GM21526 (cell line): Measurements from ENCODE around the gene DENND6B.

Experiments
- ATAC-seq: cut with Tn5 transposase; IDR thresholded peaks from one replicate; pipeline ENCODE4 v1.9.1; 2021; ENCODE audit warnings: moderate library complexity; ENCODE audit not compliant: unreplicated experiment, low FRiP score

DENND6B gene

DNA sequence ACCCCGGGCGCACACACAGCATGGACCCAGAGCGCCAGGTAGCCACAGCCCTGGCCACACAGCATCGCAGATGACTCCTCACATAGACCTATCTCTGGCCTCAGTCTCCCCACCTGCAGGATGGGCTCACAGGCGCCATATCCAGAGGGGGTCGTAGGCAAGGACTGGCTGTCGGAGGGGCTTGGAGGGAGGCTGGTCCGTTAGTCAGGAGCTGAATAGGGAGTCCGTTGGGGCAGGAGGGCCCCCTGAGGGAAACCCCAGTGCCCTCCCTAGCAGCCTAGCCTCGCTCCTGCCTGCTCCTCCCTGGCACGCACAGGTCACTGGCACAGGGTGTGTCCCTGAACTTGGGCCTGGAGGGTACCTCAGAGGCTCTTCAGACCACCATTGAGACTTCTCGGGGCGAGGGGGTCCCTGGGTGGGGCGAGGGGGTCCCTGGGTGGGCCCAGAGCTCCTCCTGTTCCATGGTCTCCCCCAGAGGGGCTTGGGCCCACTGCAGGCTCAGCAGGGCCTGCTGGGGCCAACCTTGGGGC, 21.4 kb downstream of the DENND6B start:
- ATAC-seq, result no peak

DNA sequence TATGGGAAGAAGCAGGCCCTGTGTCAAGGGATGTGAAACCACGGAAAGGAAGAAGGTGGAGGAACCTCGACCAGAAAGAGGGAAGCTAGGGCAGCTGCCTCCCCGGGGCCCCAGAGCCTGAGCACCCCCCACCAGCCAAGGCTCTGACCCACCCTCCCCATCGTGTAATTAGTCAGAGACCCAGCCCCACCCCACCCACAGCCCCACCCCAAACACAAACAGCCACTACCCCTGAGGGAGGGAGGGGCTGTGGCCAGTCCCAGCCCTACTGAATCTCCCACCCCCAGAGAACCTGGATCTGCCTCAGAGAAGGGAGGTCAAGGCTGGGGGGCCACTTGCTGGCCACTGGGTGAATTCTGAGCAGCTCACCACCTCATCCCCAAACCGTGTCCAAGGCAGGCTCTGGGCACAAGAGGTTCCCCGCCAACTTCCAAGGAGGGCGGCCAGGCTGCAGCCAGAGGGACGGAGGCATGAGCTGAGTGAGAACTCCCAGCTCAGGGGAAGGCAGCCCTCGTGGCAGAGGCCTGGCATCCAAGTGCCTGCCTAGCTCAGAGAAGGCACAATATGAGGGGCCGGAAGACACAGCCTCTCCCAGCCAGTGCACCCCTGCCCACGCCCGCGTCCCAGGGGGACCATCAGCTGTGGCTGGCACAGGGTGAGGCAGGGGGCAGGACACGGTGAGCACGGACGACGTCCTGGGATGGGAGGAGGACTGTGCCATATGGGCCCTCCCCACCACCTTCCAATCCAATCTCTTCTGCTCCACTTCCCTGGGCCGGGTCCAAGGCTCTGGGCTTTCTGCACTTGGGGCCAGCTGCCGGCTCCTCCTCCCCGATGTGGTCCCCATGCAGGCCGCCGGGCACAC, 22.1 kb downstream of the DENND6B start:
- no peak for ATAC-seq

DNA sequence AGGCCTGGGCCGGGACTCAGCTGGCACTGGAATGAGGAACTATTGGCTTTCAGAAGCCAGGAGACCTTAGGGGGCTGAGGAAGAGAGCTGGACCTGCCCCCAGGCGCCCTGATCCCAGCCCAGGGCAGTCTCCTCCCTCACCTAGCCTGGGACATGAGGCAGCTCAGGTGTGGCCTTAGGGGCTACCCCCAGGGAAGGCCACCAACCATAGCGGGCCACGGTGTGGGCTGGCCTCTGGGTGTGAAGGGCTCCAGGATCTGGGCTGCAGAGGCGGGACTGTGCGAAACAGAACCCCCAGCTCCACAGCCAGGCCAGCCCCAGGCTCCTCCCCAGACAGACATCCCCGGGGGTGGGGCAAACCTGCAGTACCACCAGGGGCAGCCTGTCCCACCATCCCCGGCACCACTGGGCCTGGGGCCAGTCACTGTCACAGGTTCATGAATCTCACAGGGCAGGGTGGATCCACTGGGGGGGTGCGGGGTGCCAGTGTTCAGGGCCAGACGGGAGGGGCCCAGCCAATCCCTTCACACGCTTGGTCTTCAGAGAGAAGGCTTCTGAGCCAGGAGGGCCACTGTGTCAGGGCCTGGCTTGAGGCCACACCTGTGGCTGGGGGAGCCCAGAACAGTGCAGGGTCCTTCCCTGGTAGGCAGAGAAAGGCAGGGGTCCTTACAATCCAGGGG, 22.8 kb downstream of the DENND6B start:
- no peak for ATAC-seq

DNA sequence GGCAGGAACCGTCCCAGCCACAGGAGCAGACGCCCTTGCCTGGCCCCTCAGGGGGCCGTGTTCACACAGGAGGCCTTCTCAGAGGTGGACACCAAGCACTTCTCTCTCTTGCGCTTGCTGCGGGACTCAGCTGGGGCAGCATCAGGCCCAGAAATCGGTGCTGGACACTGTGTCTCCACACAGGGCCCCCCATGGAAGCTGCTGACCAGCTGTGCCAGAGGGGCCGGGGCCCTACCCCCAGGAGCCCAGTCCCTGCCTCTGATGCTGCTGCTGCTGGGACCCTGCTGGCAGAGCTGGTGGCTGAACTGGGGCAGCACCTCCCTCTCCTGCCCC, 23.3 kb downstream of the DENND6B start:
- ATAC-seq, result no peak

DNA sequence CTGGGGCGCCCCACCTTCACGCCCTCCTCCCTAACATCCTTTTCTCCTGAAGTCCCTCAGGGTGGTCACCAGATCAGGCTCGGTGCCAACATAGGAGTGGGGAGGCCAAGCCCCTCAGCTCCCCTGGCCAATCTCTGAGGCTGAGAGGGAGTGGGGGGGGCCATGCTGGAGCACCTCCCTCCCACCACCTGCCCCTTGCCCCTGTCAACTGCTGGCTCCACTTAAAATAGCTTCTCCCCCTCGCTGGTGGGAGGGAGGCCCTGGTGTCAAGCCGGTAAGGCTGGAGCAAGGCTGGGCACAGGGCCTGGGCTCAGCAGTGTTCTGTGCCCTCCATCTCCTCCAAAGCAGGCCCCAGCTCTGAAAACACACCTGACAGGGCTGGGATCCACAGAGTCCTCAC, 24.2 kb downstream of the DENND6B start:
- ATAC-seq, result no peak

DNA sequence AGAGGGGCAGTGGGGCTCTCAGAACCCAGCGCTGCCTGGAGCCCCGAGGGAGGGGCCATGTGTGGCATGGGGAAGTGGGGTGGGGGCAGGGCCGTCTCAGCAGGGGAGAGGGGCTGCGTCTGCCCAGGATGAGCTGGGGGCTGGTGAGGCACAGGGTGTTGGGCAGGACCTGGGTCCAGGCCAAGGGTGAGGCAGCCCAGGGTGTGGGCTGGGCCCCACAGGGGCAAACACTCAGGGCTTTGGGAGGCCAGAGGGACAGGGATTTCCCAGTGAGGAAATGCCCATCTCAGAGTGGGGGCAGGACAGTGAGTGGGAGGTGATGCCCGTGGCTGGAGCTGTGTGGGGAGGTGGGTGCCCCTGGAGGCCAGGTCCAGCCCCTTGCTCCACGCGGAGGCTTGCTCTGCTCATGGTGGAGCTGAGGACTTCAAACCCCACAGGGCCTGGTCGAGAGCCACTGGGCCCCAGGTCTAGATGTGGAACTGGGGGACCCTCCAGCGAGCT, 24.7 kb downstream of the DENND6B start:
- ATAC-seq, result no peak

DNA sequence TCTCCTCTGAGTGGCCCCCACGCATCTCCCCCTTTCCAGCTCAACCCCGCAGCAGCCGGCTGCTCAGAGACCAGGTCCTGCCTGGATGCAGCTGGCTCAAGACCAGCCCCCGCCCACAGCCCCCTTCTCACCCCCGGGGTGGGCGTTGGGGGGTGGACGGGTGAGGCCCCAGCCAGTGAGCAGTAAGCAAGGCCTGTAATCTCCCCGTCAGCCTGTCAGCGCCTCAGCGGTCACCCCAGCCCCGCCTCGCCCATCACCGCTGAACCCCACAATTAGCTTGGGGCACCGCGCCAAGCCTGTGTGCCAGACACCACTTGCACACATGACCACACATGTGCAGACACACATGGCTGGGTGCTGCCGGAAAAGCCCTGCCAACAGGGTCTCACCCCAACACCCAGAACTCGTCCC, 25.2 kb downstream of the DENND6B start:
- no peak for ATAC-seq

DNA sequence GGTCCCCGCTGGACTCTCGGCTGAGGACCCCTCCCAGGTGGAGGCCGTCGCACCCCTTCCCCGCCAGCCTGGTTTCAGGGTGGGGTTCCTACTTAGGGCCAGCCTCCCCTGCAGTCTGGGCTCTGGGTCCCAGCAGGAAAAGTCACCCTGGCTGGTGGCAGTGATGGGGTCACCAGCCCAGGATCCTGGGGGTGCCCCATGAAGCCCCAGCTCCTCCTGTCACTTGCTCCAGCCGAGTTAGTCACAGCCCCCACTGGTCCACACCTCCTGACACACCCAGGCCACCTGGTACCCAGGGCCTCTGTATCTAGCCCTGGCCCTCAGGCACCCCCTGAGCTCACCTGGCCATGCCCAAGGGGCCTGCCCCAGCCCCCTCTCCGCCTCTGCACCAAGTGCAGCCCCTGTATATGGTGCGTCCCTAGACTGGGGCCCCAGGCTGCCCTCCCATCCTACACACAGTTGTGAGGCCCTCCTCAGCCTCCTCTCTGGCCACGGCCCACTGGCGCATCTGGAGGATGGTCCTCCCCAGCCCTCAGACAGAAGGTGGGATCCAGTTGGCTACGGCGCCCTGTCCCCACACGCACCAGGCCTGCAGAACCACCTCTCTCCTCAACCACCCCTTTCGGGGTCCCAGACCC, 26.1 kb downstream of the DENND6B start:
- ATAC-seq, result no peak

DNA sequence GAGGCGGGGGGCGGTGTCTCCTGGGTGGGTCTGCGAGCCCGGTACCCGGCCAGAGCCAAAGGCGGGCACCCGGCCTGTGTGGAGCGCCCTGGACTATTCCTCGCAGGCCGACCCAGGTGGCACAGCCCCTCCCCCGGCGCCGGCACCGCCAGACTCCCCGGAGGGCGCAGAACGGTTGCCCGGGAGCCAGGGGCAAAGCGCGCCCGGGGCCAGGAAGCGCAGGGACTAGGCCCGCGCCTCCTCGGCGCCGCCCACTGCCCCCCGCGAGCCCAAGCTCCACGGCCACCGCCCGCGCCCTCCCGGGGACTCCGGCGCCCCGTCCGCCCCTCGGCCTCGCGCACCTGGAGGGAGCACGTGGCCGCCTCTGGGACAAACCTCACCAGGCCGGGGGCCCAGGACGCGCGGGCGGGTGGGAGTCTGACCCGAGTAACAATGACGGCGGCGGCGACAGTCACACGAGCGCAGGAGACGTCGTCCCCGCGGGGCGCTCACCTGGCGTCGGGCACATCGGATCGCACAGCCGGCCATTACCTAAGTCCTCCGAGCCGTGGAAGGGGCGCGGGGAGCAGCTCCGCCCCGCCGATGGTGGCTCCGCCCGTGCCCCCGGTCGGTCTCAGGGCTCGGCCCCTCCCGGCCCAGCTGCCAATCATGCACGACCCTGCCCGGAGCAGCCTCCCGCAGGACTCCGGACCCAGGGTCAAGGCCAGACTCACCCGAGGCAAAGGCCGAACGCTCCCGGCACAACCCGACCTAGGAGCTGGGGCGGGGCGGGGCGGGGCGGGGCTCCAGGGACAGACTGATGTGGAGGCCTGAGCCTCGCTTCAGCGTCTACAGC, 26.8 kb downstream of the DENND6B start:
- ATAC-seq, result no peak

DNA sequence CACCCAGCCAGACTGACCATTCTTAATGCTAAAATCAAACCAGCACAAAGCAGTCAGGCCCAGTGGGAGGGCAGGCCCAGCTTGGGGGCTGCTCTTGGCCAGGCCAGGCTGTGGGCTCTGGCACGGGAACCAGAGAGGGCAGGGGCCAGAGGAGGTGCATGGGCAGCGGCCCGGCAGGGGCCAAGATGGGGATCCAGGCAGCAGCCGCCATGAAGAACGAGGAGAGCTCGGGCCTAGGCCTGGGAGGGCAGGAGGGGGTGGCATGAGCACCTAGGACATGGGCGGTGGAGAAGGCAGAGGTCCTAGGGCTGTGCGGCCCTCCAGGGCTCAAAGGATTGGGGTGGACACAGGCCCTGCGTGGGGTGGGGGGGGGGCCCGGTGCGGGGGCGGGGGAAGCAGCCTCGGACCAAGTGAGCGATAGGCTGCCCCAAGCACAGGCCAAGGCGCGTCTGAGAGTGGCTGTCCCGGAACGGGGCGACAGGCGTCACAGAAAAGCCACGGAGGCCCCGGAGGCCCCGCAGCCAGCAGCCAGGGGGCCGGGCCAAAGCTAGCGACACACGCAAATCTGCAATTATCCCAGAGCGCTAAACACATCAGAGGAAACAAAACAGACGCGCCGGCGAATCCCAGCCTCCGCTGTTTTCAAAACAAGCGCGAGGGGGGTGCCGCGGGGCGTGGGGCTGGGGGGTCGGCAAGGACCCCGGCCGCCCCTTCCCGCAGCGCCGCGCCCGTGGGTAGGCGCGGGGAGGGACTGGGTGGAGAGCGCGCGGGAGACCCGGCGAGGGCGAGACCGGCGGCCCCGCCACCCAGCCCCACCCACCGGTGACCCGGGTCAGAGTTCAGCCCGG, 27.7 kb downstream of the DENND6B start:
- ATAC-seq, result no peak

DNA sequence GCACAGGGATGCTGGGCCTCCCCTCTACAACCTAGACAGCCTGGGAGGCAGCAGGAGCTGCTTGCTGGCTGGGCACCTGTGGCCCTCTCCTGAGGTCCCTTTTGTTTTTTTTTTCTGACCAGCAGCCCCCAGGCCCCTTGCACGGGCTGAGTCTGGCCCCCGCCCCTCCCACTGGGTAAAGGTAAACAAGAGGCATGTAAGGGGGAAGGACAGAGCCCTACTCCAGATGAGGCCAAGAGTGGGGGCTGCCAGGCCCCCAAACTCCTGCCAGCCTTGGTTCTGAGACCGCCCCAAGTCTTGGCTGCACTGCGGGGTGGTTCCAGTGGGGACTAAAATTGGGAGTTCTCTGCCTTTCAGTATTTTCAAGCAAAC, 28.6 kb downstream of the DENND6B start:
- ATAC-seq, result no peak

DNA sequence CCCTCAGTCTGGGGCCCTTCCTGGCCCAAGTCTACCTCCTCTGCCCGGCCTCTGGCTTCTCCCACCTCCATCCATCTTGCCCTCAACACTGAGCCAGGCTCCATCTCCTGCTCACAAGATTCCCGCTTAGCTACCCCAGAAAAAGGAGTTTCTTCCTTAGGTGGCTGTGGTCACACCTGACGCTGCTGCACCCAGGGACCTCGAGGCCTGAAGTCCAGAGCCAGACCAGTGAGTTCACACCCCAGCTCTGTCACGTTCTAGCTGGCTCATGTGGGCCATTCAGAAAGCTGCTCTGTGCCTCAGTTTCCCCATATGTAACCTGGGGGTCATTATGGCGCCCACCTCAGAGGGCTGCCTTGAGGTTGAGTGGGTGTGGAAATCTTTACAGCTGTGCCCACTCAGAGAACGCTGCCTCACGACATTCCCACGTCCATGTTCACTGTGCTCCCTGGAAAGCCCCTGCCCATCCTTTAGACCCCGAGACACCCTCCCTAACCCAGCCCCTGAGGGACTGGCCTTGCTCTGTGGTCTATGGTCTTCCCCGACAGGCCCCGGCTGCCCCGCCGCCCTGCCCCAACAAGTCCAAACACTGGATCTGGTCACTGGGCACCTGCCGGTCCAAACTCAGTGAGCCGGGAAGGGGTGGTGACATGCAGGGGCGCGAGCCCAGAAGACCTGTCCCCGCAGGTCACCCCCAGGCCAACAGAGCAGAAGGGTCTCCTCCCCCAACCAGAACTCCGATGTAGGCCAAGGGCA, 29.1 kb downstream of the DENND6B start:
- ATAC-seq, result no peak

DNA sequence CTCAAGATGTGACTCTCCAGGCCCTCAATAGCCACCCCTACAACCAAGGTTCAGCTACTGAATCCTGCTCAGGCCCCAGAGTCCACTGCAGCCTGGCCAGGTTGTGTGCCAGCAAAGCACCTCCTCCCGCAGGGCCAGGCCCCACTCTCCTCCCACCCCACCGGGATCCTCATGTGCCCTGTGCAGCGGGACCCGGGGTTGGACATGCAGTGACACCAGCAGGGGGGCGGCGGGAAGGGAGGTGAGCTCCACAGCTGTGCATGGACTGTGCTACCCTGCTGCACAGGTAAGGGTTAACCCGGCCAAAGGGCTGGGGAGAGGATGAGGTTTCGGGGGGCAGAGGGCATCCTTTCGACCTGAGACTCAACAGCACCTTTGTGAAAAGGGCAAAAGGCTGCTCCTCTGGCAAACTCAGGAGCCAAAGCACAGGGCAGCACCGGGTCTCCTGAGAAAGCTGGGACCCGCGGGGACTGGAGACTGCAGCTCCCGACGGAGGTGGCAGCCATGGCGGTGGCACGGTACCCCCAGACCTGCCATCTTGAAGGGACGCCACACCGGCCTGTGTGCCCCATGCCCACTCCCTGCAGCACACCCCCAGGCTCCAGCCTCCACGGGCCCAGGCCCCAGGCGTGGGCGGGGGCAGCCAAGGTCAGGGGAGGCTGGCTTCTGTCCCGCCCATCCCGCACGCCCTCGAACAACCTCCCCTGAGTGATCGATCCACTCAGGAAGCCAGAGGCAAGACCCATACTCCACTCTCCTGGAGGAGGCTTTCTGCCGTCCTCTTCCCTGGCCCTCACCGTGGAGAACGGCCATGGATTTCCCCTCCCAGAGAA, 29.9 kb downstream of the DENND6B start:
- no peak for ATAC-seq

DNA sequence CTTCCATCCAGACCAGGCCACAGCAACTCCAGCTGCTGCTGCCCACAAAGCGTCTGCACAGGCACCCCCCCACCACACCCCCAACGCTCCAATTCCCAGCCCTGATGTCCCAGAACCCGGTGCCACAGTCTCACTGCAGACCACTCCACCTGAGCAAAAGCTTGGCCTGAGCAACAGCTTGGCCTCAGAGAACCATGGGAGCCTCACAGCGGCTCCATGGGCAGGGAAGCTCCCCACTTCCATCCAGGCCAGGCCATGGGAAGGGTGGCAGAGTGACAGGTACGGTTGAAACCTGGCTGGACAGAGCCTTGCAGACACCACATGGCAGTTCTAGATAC, 32.5 kb downstream of the DENND6B start:
- no peak for ATAC-seq

DNA sequence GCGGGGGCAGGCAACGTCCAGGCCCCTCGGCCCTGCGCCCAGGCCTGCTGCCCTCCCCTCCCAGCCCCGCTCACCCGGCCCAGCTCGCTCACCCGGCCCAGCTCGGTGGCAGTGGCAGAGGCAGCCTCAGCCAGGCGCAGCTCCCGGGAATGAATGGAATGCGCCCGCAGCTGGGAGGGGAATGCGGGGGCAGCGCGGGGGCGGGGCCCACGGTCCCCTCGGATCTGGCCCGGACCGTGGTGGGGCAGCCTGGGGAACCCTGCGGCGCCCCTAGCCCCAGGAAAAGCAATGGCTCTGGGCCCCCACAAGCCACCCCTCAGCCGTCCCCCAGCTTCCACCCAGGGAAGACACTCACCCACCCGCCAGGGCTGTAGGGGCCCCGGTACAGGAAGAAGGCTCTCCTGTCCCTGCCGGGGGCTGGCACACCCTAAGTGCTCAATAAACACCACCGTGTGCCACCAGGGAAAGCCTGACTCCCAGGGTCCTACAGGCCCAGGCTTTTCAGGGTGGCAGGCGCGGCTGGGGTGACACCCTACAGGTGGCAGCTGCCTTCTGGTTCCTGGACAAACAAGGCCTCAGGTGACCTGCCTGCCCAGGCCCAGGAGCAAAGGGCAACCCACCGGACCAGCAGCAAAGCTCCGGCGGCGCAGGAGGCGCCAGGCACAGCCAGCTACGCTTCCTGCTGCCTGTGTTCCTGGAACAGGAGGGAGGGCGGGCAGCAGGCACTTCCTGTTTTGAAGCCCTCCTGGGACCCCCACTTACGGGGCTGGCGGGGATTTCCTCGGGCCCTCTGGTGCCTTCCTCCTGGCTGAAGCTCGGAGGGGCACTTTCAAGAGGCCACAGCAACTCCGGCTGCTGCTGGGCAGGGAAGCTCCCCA, 33.1 kb downstream of the DENND6B start:
- no peak for ATAC-seq

DNA sequence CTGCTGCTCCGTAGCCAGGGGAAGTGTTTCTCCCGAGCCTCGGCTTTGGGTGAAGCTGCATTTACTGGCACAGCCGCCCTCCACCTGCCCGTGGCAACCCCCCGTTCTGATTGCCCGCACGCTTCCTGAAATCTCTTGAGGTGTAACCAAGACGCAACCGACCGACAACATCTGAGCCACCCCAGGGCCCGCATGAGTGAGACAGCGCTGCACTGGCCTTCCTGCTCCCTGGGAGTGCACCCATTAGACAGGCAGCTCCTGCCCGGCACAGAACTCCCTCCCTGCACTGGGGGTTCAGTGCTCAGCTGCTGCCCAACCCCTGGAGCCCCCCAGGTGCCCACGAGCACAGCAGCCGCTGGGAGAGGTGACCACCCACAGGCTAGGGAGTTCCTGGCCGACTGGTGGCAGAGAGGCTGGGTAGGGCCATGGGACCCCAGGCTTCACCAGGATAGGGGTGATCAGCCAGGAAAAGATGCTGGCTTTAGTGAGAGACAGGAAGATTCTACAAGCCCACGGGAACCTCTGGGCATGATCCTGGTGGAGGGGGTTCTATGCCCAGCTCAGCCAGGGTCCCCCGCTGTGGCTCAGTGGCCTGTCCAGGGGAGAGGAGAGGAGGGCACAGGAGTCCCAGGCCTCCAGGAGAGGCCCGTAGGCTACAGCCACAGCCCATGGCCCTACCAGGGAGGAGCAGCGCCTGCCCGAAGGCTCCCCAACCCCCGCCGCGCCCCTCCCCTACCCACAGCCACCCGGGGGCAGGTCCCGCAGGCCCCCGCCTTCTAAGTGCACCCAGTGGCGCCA, 34.0 kb downstream of the DENND6B start:
- ATAC-seq, result no peak
